ENCODE results near the gene ZNF526.

The ZNF526 gene

GRCh38 chr19:42197375-42197817 is 22.7 kb upstream of the ZNF526 start:
- DNase-seq (ENCODE audit: low read depth), result no peak

GRCh38 chr19:42198676-42199439 is 21.3 kb upstream of the ZNF526 start:
- DNase-seq (ENCODE audit: low read depth), result no peak

GRCh38 chr19:42199440-42200115 is 20.5 kb upstream of the ZNF526 start:
- DNase-seq (ENCODE audit: low read depth), result no peak

GRCh38 chr19:42200116-42200715 is 19.9 kb upstream of the ZNF526 start:
- DNase-seq (ENCODE audit: low read depth), result no peak

- DNase-seq (ENCODE audit: low read depth), result no peak
These were observed 18.4 kb upstream of the ZNF526 start for GRCh38 chr19:42201489-42202289.

- no peak for DNase-seq (ENCODE audit: low read depth)
These were observed 17.7 kb upstream of the ZNF526 start for GRCh38 chr19:42202290-42202880.

GRCh38 chr19:42203700-42204099 is 16.4 kb upstream of the ZNF526 start:
- no peak for DNase-seq (ENCODE audit: low read depth)

- no peak for DNase-seq (ENCODE audit: low read depth)
These were observed 15.4 kb upstream of the ZNF526 start for GRCh38 chr19:42204664-42205063.

GRCh38 chr19:42206871-42207755 is 13.0 kb upstream of the ZNF526 start:
- DNase-seq (ENCODE audit: low read depth), result no peak

GRCh38 chr19:42207767-42208271 is 12.3 kb upstream of the ZNF526 start:
- no peak for DNase-seq (ENCODE audit: low read depth)

- DNase-seq (ENCODE audit: low read depth), result no peak
These were observed 11.5 kb upstream of the ZNF526 start for GRCh38 chr19:42208612-42209011.

GRCh38 chr19:42212886-42213285 is 7.2 kb upstream of the ZNF526 start:
- no peak for DNase-seq (ENCODE audit: low read depth)

GRCh38 chr19:42214810-42215485 is 5.2 kb upstream of the ZNF526 start:
- no peak for DNase-seq (ENCODE audit: low read depth)

GRCh38 chr19:42216653-42217519 is 3.2 kb upstream of the ZNF526 start:
- no peak for DNase-seq (ENCODE audit: low read depth)

GRCh38 chr19:42217520-42218437 is 2.3 kb upstream of the ZNF526 start, which contains the start of gene DEDD2:
TSS of gene DEDD2 (minus strand) at chr19:42217677. CDS start at chr19:42217007, 670 bp downstream.
- peak; percentile 99 for DNase-seq (ENCODE audit: low read depth)

- DNase-seq (ENCODE audit: low read depth), result no peak
These were observed 612 bp downstream of the ZNF526 start for GRCh38 chr19:42220751-42221097.

- DNase-seq (ENCODE audit: low read depth), result no peak
These were observed 5.0 kb downstream of the ZNF526 start for GRCh38 chr19:42224940-42225717.
